ENCODE data around the gene DENND2C.

Gene DENND2C

DNA sequence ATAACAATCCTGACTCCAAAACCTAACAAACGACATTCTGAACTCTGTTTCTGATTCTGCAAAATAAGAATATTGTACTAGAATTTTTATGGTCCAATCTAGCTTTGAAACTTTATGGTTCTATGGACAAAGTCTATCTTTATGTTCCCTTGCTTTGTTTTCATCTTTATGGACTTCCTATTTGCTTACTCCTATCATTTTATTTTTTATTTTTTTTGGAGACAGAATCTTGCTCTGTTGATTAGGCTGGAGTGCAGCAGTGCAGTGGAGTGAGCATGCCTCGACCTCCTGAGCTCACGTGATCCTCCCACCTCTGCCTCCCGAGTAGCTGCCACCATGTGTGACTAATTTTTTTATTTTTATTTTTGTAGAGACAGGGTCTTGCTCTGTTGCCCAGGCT, 43.1 kb upstream of the DENND2C start:
- no peak for DNase-seq (ENCODE audit: extremely low read depth, low read depth)
- no peak overlapping the region for H3K4me3 ChIP-seq (replicated peaks; ENCODE audit: low read depth, low read length)
- TF ChIP-seq, protein P1, sequence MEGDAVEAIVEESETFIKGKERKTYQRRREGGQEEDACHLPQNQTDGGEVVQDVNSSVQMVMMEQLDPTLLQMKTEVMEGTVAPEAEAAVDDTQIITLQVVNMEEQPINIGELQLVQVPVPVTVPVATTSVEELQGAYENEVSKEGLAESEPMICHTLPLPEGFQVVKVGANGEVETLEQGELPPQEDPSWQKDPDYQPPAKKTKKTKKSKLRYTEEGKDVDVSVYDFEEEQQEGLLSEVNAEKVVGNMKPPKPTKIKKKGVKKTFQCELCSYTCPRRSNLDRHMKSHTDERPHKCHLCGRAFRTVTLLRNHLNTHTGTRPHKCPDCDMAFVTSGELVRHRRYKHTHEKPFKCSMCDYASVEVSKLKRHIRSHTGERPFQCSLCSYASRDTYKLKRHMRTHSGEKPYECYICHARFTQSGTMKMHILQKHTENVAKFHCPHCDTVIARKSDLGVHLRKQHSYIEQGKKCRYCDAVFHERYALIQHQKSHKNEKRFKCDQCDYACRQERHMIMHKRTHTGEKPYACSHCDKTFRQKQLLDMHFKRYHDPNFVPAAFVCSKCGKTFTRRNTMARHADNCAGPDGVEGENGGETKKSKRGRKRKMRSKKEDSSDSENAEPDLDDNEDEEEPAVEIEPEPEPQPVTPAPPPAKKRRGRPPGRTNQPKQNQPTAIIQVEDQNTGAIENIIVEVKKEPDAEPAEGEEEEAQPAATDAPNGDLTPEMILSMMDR (IDR thresholded peaks at IDR 0.05; ENCODE audit: low read depth, low read length, missing control alignments), result no peak

DNA sequence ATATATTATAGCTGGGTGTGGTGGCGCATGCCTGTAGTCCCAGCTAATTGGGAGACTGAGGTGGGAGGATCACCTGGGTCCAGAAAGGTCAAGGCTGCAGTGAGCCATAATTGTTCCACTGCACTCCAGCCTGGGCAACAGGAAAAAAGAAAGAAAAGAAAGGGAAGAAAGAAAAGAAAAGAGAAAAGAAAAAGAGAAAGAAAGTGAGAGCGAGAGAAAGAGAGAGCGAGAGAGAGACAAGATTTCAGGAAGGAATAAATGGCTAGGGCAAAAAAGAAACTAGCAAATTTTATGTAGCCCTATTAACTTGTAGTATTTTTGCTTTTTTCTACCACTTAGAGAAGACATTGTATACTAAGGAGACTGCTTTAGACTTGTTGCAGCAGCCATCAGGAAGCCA, 40.5 kb upstream of the DENND2C start:
- TF ChIP-seq, protein P1 (IDR thresholded peaks at IDR 0.05; ENCODE audit: low read depth, low read length, missing control alignments), result no peak
- H3K4me3 ChIP-seq (replicated peaks; ENCODE audit: low read depth, low read length), result no peak overlapping the region
- DNase-seq (ENCODE audit: extremely low read depth, low read depth), result no peak

DNA sequence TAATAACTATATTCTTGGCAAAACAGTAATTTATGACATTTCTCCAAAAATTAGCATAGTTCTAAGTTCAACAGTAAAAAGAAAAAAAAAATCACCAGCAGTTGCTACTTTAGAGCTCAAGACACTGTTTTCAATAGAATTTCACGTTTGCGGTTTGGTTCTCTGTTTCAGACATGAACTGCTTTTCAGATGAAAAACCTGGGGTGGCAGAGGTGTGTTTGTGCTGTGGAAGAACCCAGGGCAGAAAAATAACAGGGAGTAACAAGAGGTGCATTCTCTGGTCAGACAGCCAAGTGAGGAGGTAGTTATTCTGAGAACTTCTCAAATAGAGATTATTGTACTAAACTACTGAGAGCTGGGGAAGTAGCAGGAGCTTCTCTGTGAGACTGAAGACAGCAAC, 37.8 kb upstream of the DENND2C start:
- no peak for DNase-seq (ENCODE audit: extremely low read depth, low read depth)
- H3K4me3 ChIP-seq (replicated peaks; ENCODE audit: low read depth, low read length), result no peak overlapping the region
- TF ChIP-seq, protein P1 (IDR thresholded peaks at IDR 0.05; ENCODE audit: low read depth, low read length, missing control alignments), result no peak

DNA sequence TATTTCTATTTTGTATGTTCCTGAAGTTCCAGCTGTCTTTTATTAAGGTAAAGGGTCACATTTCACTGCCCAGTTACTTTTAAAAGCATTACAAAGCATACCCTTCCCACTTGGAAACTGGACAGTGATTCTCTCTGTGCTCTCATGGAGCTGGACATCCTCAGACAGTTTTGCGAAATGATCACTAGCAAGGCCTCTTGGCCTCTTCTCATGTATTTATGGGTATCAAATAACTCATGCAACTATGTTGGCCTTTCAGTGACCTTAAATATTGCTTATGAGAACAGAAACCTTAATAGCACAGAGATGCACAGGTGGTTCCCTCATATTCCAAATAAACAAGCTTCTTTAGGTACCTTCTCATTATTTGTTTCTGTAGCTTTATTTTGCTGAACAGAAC, 33.4 kb upstream of the DENND2C start:
- TF ChIP-seq, protein P1 (IDR thresholded peaks at IDR 0.05; ENCODE audit: low read depth, low read length, missing control alignments), result no peak
- DNase-seq (ENCODE audit: extremely low read depth, low read depth), result no peak
- no peak overlapping the region for H3K4me3 ChIP-seq (replicated peaks; ENCODE audit: low read depth, low read length)

DNA sequence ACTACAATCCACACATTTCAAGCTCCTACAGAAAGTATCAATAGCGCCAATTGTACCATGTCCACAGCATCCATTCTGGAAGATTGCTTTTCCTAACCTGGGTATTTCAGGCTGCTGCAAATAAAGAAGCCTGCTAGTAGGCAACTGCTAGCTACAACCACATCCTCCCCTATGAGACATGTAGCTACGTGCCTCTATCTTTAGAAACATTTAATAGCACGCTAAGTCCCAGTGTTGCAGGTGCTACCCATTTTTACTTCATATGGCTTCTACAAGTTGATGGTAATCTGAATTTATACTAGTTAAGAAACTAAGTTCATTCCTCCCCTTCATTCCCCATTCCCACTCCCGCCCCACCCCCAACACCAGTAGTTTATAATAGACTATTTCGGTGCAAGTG, 32.9 kb upstream of the DENND2C start:
- no peak overlapping the region for H3K4me3 ChIP-seq (replicated peaks; ENCODE audit: low read depth, low read length)
- DNase-seq (ENCODE audit: extremely low read depth, low read depth), result no peak
- TF ChIP-seq, protein P1 (IDR thresholded peaks at IDR 0.05; ENCODE audit: low read depth, low read length, missing control alignments), result no peak

DNA sequence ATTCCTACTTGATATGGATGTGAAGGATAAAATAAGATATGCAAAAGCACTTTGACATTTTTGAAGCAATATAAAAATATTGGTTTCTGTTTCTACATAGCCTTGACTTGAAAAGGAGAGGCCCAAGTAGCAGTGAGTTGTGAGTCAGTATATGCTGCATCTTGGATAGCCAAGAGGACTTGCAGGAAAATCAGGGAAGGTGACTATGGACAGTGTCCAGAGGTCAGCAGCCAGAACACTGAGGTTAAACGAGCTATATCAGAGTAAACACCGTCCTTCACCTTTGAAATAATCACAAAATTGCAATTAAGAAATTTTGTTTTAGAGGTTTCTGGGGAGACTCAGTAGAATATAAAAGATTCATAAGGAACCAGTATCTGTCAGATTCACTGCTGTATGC, 32.1 kb upstream of the DENND2C start:
- no peak overlapping the region for H3K4me3 ChIP-seq (replicated peaks; ENCODE audit: low read depth, low read length)
- TF ChIP-seq, protein P1 (IDR thresholded peaks at IDR 0.05; ENCODE audit: low read depth, low read length, missing control alignments), result no peak
- DNase-seq (ENCODE audit: extremely low read depth, low read depth), result no peak

DNA sequence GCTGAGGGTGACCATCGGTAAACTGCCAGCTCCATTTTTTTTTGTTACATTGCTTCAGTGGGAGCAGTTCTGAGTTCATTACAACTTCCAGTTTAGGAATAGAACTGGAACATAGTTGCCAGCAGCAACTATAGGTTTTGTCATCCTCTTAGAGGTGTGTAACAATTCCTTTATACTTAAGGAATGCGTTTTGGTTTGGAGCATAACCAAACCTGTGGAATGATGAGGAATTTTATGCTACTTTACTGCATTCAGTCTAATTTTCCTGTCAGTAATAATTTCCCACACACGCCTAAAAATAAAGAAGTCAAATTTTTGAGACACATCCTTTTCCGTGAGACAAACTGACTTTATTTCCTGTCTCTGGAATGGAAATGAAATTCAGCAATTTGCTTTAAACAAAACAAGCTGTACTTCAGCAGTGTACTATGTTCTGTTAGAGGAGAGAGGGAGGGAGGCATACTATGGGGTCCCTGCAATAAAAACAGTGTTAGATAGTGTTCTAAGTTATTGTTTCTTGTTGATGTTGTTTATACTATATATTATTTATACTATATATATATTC, 30.3 kb upstream of the DENND2C start:
- TF ChIP-seq, protein P1 (IDR thresholded peaks at IDR 0.05; ENCODE audit: low read depth, low read length, missing control alignments), result no peak
- DNase-seq (ENCODE audit: extremely low read depth, low read depth), result no peak
- H3K4me3 ChIP-seq (replicated peaks; ENCODE audit: low read depth, low read length), result no peak overlapping the region

All from HFF-Myc (cell line).